Heart right ventricle (tissue), 16 donors: Measurements from ENCODE around the gene HMCN2. TPM values are rescaled to one million over a fixed set of nuclear protein-coding genes. Genes with fewer than 3 reads are reported as not detected.

Experiments
- ATAC-seq, 8 donors: fragments of 200-7000 bp; cut with Tn5 transposase; one replicate each; pipeline ENCODE4 v1.9.1; 2020; ENCODE audit warnings: mild to moderate bottlenecking in 8 of 8, moderate library complexity in 8 of 8, moderate number of reproducible peaks in 1 of 8
- DNase-seq, 2 donors: peaks; one replicate each; pipeline ENCODE4 v3.0.0-alpha.2; 2020
- H3K27ac ChIP-seq, 10 donors: fragments of 200-600 bp; sonication (generic) in 2 of 10; one replicate each; pipeline versions ENCODE4 v1.5.0 to v1.8.0; 2020 to 2022; ENCODE audit warnings: mild to moderate bottlenecking in 3 of 10
- H3K27me3 ChIP-seq, 7 donors: fragments of 200-600 bp; one replicate each; pipeline ENCODE4 v1.8.0; 2021 to 2022; ENCODE audit warnings: mild to moderate bottlenecking in 2 of 7
- H3K36me3 ChIP-seq, 9 donors: fragments of 200-600 bp; sonication (generic) in 1 of 9; one replicate each; pipeline versions ENCODE4 v1.5.0 to v1.8.0; 2020 to 2022; ENCODE audit warnings: mild to moderate bottlenecking in 2 of 9
- H3K4me1 ChIP-seq, 9 donors: fragments of 200-600 bp; sonication (generic) in 1 of 9; one replicate each; pipeline versions ENCODE4 v1.5.0 to v1.8.0; 2020 to 2022; ENCODE audit warnings: mild to moderate bottlenecking in 4 of 9
- H3K4me3 ChIP-seq, 10 donors: fragments of 200-600 bp; sonication (generic) in 2 of 10; one replicate each; pipeline versions ENCODE4 v1.5.0 to v1.8.0; 2020 to 2022; ENCODE audit warnings: mild to moderate bottlenecking in 7 of 10, moderate library complexity in 2 of 10
- H3K9me3 ChIP-seq, 11 donors: fragments of 200-600 bp in 10 of 11; sonication (generic) in 2 of 11; one replicate each; pipeline versions ENCODE4 v1.5.0 to v1.8.0; 2013 to 2022; ENCODE audit warnings: mild to moderate bottlenecking in 2 of 11, control low read depth in 1 of 11, moderate library complexity in 1 of 11
- WGBS, 2 donors: extraction: QIAGEN DNeasy Blood & Tissue Kit; methylation state at CpG; one replicate each; pipeline ENCODE4 v1.1.7; 2013; ENCODE audit warnings: inconsistent platforms in 1 of 2; 5-methylcytosine and 5-hydroxymethylcytosine counted together
- intact Hi-C, 10 donors: fragments of 100-400 bp; cut with DNase I; formaldehyde crosslinking; loops; one replicate each; pipeline versions ENCODE4 v1.11.1 to v1.14.2; 2022
- polyA plus RNA-seq, 2 donors: library from polyadenylated mRNA; stranded (reverse); fragments of 200-250 nt; gene quantifications; one replicate each; pipeline ENCODE4 v1.2.3, GENCODE V29; 2013
- total RNA-seq, 10 donors: library from RNA; stranded (reverse); fragmentation: NEBNext Ultra II Directional in 3 of 10; extraction: Animal tissue kit (Norgen Biotek cat#: 25700) in 3 of 10; gene quantifications; one replicate each; pipeline versions ENCODE4 v1.2.1 to v1.2.4, GENCODE V29; 2021 to 2023
- TF ChIP-seq, protein P1 (sequence below), 9 donors: fragments of 200-600 bp; sonication (generic) in 2 of 9; IDR thresholded peaks; one replicate each; pipeline versions ENCODE4 v1.5.0 to v1.8.0; 2021 to 2022; ENCODE audit warnings: antibody characterized with exemption in 9 of 9, mild to moderate bottlenecking in 5 of 9, moderate library complexity in 1 of 9
- donor health status: Arrhythmogenic right ventricular cardiomyopathy.
- donor health status: ischemic (EF 13 %, LVEDD 7.1; RV severe dilation, severe dysfunction).
- donor health status: healthy with polysubstance abuse.
- donor health status: DM: no; HTN: yes; CAD: no.
- donor health status: DM: no; HTN: no; CAD: no.
- donor health status: ischemic (EF 25% LVEDD 6.9; RV normal size, moderate dysfunction).
- donor health status: ischemic (EF 25% LVEDD 5.7; RV mildly dilated, moderate dysfunction).
- donor health status: healthy.
- donor health status: DM: yes; HTN: yes; CAD: no.
- donor health status: Ischemic cardiomyopathy.
- donor health status: ischemic (EF 35%, LVEDD 5.7; RV mildly dilated, moderate dysfunction).
- donor health status: nonischemic (EF 11% LVEDD 7.7; RV severe dilation, severe dysfunction).
- donor health status: DM: yes; HTN: yes; CAD: no.
- donor health status: PGD.
- donor health status: ischemic (EF 29% LVEDD 5.4; RV normal size, mild dysfunction).
- donor health status: nonischemic (EF 23%, LVEDD 6.1; RV moderate dilation, normal function).

HMCN2 gene
- total and polyA plus RNA-seq, 12 donors = 2.6 to 10.2 (median 4.9) TPM

DNA sequence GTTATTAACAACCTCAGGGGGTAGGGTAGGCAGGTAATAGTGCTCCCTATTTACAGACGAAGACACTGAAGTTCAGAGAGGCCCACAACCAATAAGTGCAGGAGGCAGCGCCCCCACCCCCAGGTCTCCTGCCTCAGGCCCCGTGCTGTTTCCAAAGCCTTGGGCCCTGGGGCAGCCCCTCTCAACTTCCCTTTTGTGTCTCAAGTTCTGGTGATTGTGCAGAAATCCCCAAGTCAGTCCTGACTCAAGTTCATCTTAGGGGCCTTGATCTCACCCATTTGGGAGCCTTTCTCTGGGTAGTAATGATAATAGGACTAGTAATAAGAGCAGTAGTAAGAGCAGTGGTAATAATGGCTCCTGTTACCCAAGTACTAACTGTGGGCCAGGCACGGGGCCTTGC, 143.7 kb downstream of the HMCN2 start:
- DNase-seq (no peak), ATAC-seq (no peak)
- H3K27me3 ChIP-seq = no peaks in the 10 kb centered on the region
- H3K4me3 ChIP-seq = no peak overlapping the region
- H3K27ac ChIP-seq = no peak overlapping the region
- TF ChIP-seq, protein P1, sequence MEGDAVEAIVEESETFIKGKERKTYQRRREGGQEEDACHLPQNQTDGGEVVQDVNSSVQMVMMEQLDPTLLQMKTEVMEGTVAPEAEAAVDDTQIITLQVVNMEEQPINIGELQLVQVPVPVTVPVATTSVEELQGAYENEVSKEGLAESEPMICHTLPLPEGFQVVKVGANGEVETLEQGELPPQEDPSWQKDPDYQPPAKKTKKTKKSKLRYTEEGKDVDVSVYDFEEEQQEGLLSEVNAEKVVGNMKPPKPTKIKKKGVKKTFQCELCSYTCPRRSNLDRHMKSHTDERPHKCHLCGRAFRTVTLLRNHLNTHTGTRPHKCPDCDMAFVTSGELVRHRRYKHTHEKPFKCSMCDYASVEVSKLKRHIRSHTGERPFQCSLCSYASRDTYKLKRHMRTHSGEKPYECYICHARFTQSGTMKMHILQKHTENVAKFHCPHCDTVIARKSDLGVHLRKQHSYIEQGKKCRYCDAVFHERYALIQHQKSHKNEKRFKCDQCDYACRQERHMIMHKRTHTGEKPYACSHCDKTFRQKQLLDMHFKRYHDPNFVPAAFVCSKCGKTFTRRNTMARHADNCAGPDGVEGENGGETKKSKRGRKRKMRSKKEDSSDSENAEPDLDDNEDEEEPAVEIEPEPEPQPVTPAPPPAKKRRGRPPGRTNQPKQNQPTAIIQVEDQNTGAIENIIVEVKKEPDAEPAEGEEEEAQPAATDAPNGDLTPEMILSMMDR (IDR thresholded peaks at IDR 0.05) = no peak
- intact Hi-C loops = no loop called here
- WGBS, 2 donors = 85 to 93% methylated on average over 4 of the region's 4 CpGs
- no peaks in the 10 kb centered on the region for H3K9me3 ChIP-seq
- no peaks in the 10 kb centered on the region for H3K4me1 ChIP-seq
- H3K36me3 ChIP-seq = peaks cover 0 to 40% (median 0%) of the 10 kb centered on the region in 9 donors

DNA sequence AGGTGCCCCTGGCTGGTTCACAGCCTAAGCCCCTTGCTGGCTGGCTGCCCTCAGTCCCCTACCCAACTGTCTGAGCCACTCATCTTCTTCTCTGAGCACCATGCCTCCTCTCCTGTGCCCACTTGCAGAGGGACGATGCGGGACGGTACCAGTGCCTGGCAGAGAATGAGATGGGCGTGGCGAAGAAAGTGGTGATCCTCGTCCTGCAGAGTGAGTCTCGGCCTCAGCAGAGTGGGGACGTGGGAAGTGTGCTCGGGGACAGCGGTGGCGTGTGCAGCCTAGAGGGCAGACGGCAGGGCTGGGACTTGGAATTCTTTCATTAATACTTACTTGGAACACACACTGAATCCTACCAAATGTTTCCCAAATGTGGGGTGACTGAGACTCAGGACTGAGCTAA, 144.9 kb downstream of the HMCN2 start:
- Histone ChIP-seq H3K36me3 (peaks cover 0 to 31% (median 0%) of the 10 kb centered on the region in 9 donors), H3K9me3 (no peaks in the 10 kb centered on the region), H3K27ac (no peak overlapping the region), H3K4me1 (no peaks in the 10 kb centered on the region), H3K27me3 (no peaks in the 10 kb centered on the region), H3K4me3 (no peak overlapping the region)
- WGBS, 2 donors = 81 to 86% methylated on average over 12 of the region's 12 CpGs
- TF ChIP-seq, protein P1 (IDR thresholded peaks at IDR 0.05) = no peak
- no peak for DNase-seq
- intact Hi-C loops = loop anchor here in 1 of 10 donors (10.0 kb wide), 1 partner anchor 64 kb away; no protein-coding TSS in a partner anchor
- no peak for ATAC-seq

DNA sequence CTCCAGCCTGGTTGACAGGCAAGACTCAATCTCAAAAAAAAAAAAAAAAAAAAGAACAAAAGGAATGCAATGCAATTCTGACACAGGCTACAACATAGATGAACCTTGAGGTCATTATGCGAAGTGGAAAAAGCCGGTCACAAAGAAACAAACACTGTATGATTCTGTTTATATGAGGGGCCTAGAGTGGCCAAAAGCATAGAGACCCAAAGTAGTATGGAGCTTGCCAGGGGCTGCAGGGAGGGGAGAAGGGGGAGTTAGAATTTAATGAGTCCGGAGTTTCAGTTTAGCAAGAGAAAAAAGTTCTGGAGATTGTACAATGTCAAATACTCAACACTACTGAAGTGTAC, 146.0 kb downstream of the HMCN2 start:
- TF ChIP-seq, protein P1 (IDR thresholded peaks at IDR 0.05) = no peak
- WGBS, 2 donors = 79% methylated on average over 3 of the region's 3 CpGs

DNA sequence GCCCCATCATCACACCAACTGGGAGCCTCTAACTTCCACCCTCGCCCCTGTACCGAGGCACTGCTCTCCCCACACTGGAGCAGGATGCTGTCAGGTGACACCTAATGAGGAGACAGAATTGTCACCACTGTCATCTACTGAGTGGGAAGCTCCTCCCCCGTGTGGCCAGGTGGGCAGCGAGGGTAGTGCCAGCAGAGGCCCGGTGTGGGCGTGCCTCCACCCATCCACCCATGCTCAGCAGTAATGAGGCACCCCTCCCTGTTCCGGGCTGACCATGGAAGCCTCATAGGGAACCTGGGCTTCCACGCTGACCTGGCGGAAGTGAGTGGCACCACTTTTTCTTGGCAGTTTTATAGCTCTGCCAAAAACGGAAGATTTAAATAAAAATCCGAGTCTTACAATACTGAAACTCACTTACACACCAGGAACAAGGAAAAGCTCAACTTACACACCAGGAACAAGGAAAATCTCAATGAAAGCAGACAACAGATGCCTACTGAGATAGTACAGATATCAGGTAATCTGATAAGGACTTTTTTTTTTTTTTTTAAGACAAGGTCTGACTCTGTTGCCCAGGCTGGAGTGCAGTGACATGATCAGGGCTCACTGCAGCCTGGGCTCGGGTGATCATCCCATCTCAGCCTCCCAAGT, 148.6 kb downstream of the HMCN2 start:
- H3K4me3 ChIP-seq = no peak overlapping the region
- H3K36me3 ChIP-seq = peaks cover 0 to 14% (median 0%) of the 10 kb centered on the region in 9 donors
- no peak overlapping the region for H3K27ac ChIP-seq
- intact Hi-C loops = loop anchor here in 1 of 10 donors (10.0 kb wide), 1 partner anchor 61 kb away; no protein-coding TSS in a partner anchor
- H3K4me1 ChIP-seq = no peaks in the 10 kb centered on the region
- no peaks in the 10 kb centered on the region for H3K27me3 ChIP-seq
- no peaks in the 10 kb centered on the region for H3K9me3 ChIP-seq
- ATAC-seq (no peak), DNase-seq (no peak)
- TF ChIP-seq, protein P1 (IDR thresholded peaks at IDR 0.05) = no peak
- WGBS, 2 donors = 92 to 94% methylated on average over 12 of the region's 12 CpGs

More for the DNA sequence above, 146.0 kb downstream of the HMCN2 start:
- Histone ChIP-seq H3K9me3 (no peaks in the 10 kb centered on the region), H3K27me3 (no peaks in the 10 kb centered on the region), H3K36me3 (peaks cover 0 to 28% (median 0%) of the 10 kb centered on the region in 9 donors), H3K27ac (no peak overlapping the region), H3K4me3 (no peak overlapping the region), H3K4me1 (no peaks in the 10 kb centered on the region)
- intact Hi-C loops = loop anchor here in 1 of 10 donors (10.0 kb wide), 1 partner anchor 63 kb away; no protein-coding TSS in a partner anchor
- ATAC-seq = no peak
- no peak for DNase-seq
